T-helper 17 cell (primary cell): ENCODE results near the gene PZP. TPM values are rescaled to one million over a fixed set of nuclear protein-coding genes. Genes with fewer than 3 reads are reported as not detected.
"Not testable (repeated sequence)": the region's sequence is repeated elsewhere in the genome, so short reads cannot be mapped to it uniquely, and the experiment has no call there.

Experiments used
- ATAC-seq: fragments of 150-1000 bp; cut with Tn5 transposase; 2 replicates; pipeline ENCODE4 v1.10.0; 2021; ENCODE audit warnings: mild to moderate bottlenecking, moderate library complexity
- DNase-seq, 3 donors: peaks; one replicate each; pipeline versions ENCODE4 v3.0.0 to v3.0.0-alpha.2; 2020 to 2021
- H3K9me3 ChIP-seq: one replicate; pipeline ENCODE4 v1.7.0; 2013; ENCODE audit warnings: low read length, mild to moderate bottlenecking; ENCODE audit not compliant: control insufficient read depth, poor library complexity, severe bottlenecking
- H3K27ac Mint-ChIP-seq: one replicate; pipeline ENCODE4 v1.8.0; 2022; ENCODE audit warnings: mild to moderate bottlenecking, moderate library complexity, mixed read lengths
- H3K27me3 Mint-ChIP-seq: one replicate; pipeline ENCODE4 v1.8.0; 2022; ENCODE audit warnings: mixed read lengths
- H3K36me3 Mint-ChIP-seq: one replicate; pipeline ENCODE4 v1.8.0; 2022; ENCODE audit warnings: low read depth, mixed read lengths
- H3K4me1 Mint-ChIP-seq: one replicate; pipeline ENCODE4 v1.8.0; 2022; ENCODE audit warnings: mild to moderate bottlenecking, mixed read lengths
- H3K4me3 Mint-ChIP-seq: one replicate; pipeline ENCODE4 v1.8.0; 2022; ENCODE audit warnings: mild to moderate bottlenecking, moderate library complexity, mixed read lengths
- total RNA-seq, 4 donors: library from RNA in 2 of 4; stranded (reverse) in 2 of 4; gene quantifications; one replicate each; pipeline ENCODE4 v1.2.3 and lab custom pipeline; 2022 to 2026

The PZP gene
- total RNA-seq, 2 donors from 2014 or later, result not detected

GRCh38 chr12:9167345-9167744 is 40.9 kb downstream of the PZP start:
- ATAC-seq, H3K27me3 Mint-ChIP-seq, DNase-seq, H3K9me3 ChIP-seq, H3K4me3 Mint-ChIP-seq, H3K27ac Mint-ChIP-seq, H3K4me1 Mint-ChIP-seq: not testable (repeated sequence)
- peaks cover 10% of the 10 kb centered on the region for H3K36me3 Mint-ChIP-seq

GRCh38 chr12:9163392-9163791 is 44.8 kb downstream of the PZP start:
- Mint-ChIP-seq H3K4me1 (no peaks in the 10 kb centered on the region), H3K36me3 (peaks cover 13% of the 10 kb centered on the region), H3K27me3 (no peaks in the 10 kb centered on the region), H3K4me3 (no peak overlapping the region), H3K27ac (no peak overlapping the region)
- DNase-seq (no peak), ATAC-seq (no peak)
- H3K9me3 ChIP-seq, result no peaks in the 10 kb centered on the region

GRCh38 chr12:9156119-9156518 is 52.1 kb downstream of the PZP start:
- Mint-ChIP-seq H3K4me1 (no peaks in the 10 kb centered on the region), H3K27me3 (no peaks in the 10 kb centered on the region), H3K36me3 (peaks cover 12% of the 10 kb centered on the region), H3K4me3 (no peak overlapping the region), H3K27ac (no peak overlapping the region)
- no peaks in the 10 kb centered on the region for H3K9me3 ChIP-seq
- DNase-seq (no peak), ATAC-seq (no peak)

- Mint-ChIP-seq H3K4me1 (no peaks in the 10 kb centered on the region), H3K4me3 (no peak overlapping the region), H3K27me3 (no peaks in the 10 kb centered on the region), H3K27ac (no peak overlapping the region), H3K36me3 (peaks cover 5% of the 10 kb centered on the region)
- H3K9me3 ChIP-seq, result peaks cover 4% of the 10 kb centered on the region
- no peak for DNase-seq
- ATAC-seq, result no peak
Measured at GRCh38 chr12:9149372-9149771, 58.8 kb downstream of the PZP start.

- Mint-ChIP-seq H3K36me3 (peaks cover 6% of the 10 kb centered on the region), H3K27me3 (no peaks in the 10 kb centered on the region), H3K27ac (no peak overlapping the region), H3K4me3 (no peak overlapping the region), H3K4me1 (no peaks in the 10 kb centered on the region)
- DNase-seq (no peak), ATAC-seq (no peak)
- peaks cover 4% of the 10 kb centered on the region for H3K9me3 ChIP-seq
Measured at GRCh38 chr12:9148926-9149325, 59.3 kb downstream of the PZP start.

GRCh38 chr12:9147461-9147860 is 60.7 kb downstream of the PZP start:
- ATAC-seq (no peak), DNase-seq (no peak)
- H3K4me3 Mint-ChIP-seq, result no peak overlapping the region
- no peaks in the 10 kb centered on the region for H3K27me3 Mint-ChIP-seq
- peaks cover 4% of the 10 kb centered on the region for H3K9me3 ChIP-seq
- peaks cover 6% of the 10 kb centered on the region for H3K36me3 Mint-ChIP-seq
- no peak overlapping the region for H3K27ac Mint-ChIP-seq
- H3K4me1 Mint-ChIP-seq, result no peaks in the 10 kb centered on the region

- no peak overlapping the region for H3K27ac Mint-ChIP-seq
- H3K4me3 Mint-ChIP-seq, result no peak overlapping the region
- H3K4me1 Mint-ChIP-seq, result no peaks in the 10 kb centered on the region
- no peak for DNase-seq
- no peak for ATAC-seq
- no peaks in the 10 kb centered on the region for H3K27me3 Mint-ChIP-seq
- H3K9me3 ChIP-seq, result peaks cover 4% of the 10 kb centered on the region
- peaks cover 4% of the 10 kb centered on the region for H3K36me3 Mint-ChIP-seq
Measured at GRCh38 chr12:9144730-9145106, 63.5 kb downstream of the PZP start.

GRCh38 chr12:9143929-9144729 is 64.1 kb downstream of the PZP start:
- Mint-ChIP-seq H3K4me1 (no peaks in the 10 kb centered on the region), H3K36me3 (peaks cover 3% of the 10 kb centered on the region), H3K4me3 (no peak overlapping the region)

GRCh38 chr12:9143137-9143536 is 65.1 kb downstream of the PZP start:
- Mint-ChIP-seq H3K27me3 (no peaks in the 10 kb centered on the region), H3K36me3 (peaks cover 3% of the 10 kb centered on the region), H3K27ac (no peak overlapping the region), H3K4me3 (no peak overlapping the region), H3K4me1 (no peaks in the 10 kb centered on the region)
- DNase-seq (no peak), ATAC-seq (no peak)
- H3K9me3 ChIP-seq, result peaks cover 4% of the 10 kb centered on the region

More at GRCh38 chr12:9143929-9144729, 64.1 kb downstream of the PZP start:
- no peak overlapping the region for H3K27ac Mint-ChIP-seq
- H3K27me3 Mint-ChIP-seq, result no peaks in the 10 kb centered on the region
- DNase-seq (no peak), ATAC-seq (no peak)
- peaks cover 4% of the 10 kb centered on the region for H3K9me3 ChIP-seq

- H3K9me3 ChIP-seq, DNase-seq, H3K4me3 Mint-ChIP-seq, H3K27ac Mint-ChIP-seq, ATAC-seq, H3K4me1 Mint-ChIP-seq, H3K36me3 Mint-ChIP-seq, H3K27me3 Mint-ChIP-seq: not testable (repeated sequence)
Measured at GRCh38 chr12:9139588-9140290, 68.5 kb downstream of the PZP start.

- Mint-ChIP-seq H3K27ac (no peak overlapping the region), H3K36me3 (no peaks in the 10 kb centered on the region), H3K4me3 (no peak overlapping the region), H3K4me1 (peaks cover 5% of the 10 kb centered on the region), H3K27me3 (no peaks in the 10 kb centered on the region)
- ATAC-seq (no peak), DNase-seq (no peak)
- no peaks in the 10 kb centered on the region for H3K9me3 ChIP-seq
Measured at GRCh38 chr12:9135903-9136310, 72.3 kb downstream of the PZP start.

GRCh38 chr12:9134981-9135628 is 73.1 kb downstream of the PZP start:
- peaks cover 2% of the 10 kb centered on the region for H3K36me3 Mint-ChIP-seq
- no peaks in the 10 kb centered on the region for H3K27me3 Mint-ChIP-seq
- no peak overlapping the region for H3K27ac Mint-ChIP-seq
- no peaks in the 10 kb centered on the region for H3K9me3 ChIP-seq
- no peak overlapping the region for H3K4me3 Mint-ChIP-seq
- peaks cover 5% of the 10 kb centered on the region for H3K4me1 Mint-ChIP-seq
- no peak for DNase-seq
- ATAC-seq, result no peak

- Mint-ChIP-seq H3K27me3 (no peaks in the 10 kb centered on the region), H3K36me3 (peaks cover 5% of the 10 kb centered on the region), H3K27ac (no peak overlapping the region), H3K4me3 (no peak overlapping the region), H3K4me1 (peaks cover 5% of the 10 kb centered on the region)
- no peak for ATAC-seq
- DNase-seq, result no peak
- no peaks in the 10 kb centered on the region for H3K9me3 ChIP-seq
Measured at GRCh38 chr12:9133216-9133916, 74.8 kb downstream of the PZP start.
